NK-92 treated with Interleukin-12 subunit alpha and Interleukin-12 subunit beta, amount 100 ng/mL, for 24 hours (cell line): ENCODE results near the gene C7orf25.
A peak's percentile ranks its signal among the peaks of the same experiment; 100 is the strongest.

Experiments
- DNase-seq: peaks from one replicate; lab custom pipeline; 2025; lab: John Stamatoyannopoulos, UW

Gene C7orf25

DNA sequence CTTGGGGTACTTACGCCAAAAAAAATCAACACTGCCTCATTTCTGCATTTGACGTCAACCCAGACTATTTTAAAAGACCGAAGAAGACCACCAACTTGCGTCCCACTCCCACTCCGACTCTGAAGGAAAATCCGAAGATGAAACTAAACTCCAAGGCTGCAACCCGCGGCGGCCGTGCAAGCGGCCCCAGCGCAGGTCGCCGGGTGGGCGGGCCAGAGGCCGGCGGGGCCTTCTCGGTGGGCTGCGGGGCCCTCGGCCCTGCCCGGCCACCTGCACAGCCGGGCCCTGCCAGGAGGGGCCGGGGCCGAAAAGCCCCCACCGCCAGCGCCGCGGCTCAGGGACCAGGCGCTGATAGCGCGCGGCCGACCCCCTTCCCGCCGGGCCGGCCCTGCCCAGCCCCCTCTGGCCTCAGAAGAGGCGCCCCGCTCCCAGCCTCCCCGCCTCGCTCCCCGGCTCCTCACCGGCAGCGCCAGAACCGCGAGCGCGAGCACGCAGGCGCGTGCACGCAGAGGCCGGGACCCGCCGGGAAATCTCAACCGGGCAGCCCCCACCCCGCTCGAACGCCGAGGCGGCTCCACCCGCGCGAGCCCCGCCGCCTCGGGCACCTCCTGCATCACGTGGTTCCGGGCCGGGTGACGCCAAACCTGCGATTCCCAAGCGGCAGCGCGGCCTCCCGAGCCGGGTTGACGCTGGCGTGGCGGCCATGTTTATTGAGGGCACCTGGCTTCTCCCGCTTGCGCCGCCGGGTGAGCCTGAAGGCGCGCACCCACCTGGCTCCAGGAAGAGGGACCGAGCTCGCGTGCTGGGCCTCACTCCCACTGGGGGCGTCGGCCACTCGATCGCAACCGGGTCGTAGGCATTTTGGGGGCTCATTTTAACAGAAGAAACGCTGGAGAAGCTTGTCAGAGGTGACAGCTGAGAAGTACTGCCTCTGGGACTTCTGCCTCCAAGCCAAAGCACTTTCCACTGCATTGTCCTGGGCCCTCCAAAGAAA is at the start of gene C7orf25:
TSS of gene C7orf25 (minus strand) at position 617 of the 994 bp plus-strand sequence. CDS start 1,170 bp downstream, outside the sequence.
- DNase-seq, result peak; percentile 87

DNA sequence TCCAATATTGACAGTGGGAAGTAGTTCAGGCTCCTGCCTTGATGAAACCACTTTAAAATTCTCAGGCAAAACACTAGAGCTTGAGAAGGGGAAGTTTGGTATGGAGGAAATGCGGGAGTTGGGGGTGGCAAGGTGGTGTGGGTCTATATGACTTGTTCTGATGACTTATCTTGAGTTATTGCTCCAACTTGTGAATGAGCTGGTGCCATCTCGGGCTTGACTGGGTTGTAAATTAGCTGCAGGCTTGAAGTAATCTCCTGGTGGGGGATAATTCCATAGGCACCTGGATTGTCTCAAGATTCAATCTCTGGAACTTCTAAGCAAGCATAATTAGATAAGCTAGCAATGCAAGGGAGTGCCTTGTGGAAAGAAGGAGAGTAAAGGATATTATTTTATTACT is 49.3 kb upstream of the C7orf25 start:
- no peak for DNase-seq

- DNase-seq, result no peak
Observed at GRCh38 chr7:42960762-42961161, 48.9 kb upstream of the C7orf25 start.

- no peak for DNase-seq
Observed at GRCh38 chr7:42959549-42959948, 47.7 kb upstream of the C7orf25 start.

- no peak for DNase-seq
Observed at GRCh38 chr7:42956062-42956461, 44.2 kb upstream of the C7orf25 start.

DNA sequence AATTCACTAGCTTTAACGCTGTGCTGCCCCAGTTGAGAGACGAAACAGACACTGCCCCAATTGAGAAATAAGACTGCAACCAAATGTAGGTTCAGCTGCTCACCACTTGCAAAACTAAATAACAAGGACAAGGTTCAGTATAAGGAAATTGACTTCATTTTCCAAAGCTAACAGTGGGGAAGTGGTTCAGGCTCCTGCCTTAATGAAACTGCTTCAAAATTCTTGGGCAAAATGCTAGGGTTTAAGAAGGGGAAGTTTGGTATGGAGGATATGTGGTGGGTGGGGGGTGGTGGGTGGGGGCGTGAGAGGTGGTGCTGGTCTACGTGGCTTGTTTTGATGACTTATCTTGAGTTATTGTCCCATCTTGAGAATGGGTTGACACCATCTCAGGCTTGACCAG is 42.1 kb upstream of the C7orf25 start:
- no peak for DNase-seq

DNA sequence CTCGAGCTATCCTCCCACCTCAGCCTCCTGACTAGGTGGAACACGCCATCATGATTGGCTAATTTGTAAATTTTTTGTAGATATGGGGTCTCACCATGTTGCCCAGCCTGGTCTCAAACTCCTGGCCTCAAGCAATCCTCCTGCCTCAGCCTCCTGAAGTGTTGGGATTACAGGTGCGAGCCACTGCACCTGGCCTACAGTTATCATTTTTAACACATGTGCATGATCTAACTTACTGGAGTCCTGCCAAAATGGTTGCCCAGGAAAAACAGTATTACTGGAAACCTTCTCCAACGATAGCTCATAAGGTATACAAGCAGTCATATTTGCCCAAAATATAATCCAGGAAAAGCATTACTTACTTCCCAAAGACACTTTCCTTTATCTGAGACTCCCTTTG is 40.5 kb upstream of the C7orf25 start:
- no peak for DNase-seq

DNA sequence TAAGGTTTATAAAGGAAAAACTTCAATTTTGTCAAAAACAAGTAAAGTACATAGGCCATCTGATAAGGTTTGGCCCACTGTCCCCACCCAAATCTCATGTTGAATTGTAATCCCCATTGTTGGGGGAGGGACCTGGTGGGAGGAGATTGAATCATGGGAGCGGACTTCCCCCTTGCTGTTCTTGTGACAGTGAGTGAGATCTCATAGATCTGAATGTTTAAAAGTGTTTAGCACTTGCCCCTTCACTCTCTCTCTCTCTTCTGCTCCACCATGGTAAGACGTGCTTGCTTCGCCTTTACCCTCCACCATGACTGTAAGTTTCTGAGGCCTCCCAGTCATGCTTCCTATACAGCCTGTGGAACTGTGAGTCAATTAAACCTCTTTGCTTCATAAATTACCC is 38.5 kb upstream of the C7orf25 start:
- DNase-seq, result no peak

- no peak for DNase-seq
Observed at GRCh38 chr7:42947521-42947920, 35.7 kb upstream of the C7orf25 start.

GRCh38 chr7:42946627-42946950 is 34.7 kb upstream of the C7orf25 start:
- no peak for DNase-seq

DNA sequence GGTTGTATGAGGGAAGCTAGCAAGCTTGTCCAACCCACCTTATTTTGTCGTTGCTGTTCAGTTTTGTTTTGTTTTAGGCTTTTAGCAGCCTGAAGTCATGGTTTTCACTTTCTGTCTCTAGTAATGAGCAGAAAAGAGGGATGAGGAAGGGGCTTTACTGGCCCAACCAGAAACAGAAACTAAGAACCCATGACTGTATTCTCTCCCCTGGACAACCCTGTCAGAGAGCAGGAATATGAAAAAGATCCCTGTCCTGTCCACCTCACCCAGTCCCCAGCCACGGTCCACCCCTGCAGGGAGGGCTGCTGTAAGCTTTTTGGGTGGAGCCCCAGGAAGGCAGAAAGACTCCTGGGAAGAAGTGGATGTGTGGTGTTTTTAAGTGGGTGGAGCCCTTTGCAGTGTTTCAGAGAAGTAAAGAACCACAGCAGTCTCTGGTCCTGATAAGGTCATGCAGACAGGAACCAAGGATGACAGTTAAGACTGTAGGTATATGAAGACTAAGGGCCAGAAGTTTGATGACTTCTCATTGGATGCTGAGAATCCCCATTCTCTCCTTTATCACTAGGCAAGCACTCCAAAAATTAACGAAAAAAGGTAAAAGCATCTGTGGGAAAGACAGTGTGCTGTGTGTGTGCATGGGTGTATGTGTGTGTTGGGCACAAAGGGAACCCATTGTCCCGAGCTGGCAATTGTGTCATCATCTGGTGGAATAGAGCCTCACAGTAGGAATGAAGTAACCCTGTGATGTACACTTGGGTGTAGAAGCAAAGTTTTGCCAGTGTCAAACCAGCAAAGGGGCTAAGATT is 34.2 kb upstream of the C7orf25 start:
- DNase-seq, result no peak

DNA sequence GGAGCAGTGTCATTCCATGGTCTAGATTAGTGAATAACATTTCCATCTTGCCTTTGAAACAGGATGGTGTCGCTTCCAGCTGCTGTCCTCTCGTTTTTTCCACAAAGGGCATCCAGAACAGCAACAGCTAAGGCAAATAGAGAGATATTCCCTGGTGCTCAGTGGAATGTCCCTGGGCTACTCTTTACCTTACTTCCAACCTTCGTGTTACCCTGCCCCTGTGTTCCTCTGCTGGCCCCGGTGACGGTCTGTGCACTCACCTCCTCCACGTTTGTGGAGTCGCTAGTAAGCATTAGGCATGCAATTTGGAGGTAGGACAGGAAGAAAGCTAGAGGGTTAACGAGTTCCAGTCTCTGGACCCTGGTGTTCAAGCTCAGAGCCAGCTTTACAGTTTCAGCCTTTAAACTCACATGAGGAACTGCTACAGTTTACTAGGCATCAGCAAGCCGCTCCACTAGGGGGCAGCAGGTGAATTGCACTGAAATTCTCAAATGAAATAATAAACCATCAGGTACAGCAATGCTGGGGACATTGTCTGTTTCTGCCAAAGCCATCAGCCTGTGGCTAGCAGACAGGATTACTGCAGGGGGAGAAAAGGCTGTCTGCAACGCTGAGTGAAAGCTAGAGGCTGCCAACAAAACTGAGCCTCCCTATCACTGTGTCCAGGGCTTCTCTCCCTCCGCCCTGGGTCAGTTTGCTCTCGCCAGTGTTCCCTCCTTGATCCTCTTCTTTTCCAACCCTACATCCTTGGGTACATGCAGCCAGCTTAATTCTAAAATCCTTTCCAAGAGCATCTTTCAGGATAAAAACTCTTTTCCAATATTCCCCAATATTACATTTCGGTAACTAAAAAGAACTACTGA is 29.3 kb upstream of the C7orf25 start:
- peak; percentile 27 for DNase-seq

GRCh38 chr7:42939457-42940240 is 27.8 kb upstream of the C7orf25 start:
- DNase-seq, result no peak

DNA sequence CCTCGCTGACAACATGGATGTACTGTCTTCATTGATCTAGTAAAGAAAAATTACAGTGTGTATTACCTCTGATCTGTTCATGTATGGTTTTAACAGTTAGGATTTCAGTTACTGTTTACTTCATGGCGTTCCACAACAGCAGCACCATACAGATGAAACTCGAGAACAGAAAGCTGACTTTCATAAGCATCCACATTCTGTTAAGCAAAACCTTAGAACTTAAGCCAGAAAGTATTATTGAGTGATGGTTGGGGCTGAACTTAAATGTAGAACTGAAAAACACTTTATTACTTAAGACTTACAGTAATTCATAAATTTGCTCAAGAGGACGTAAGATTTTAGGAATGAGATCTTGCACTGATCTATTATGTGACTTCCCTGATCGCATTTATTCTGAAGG is 24.0 kb upstream of the C7orf25 start:
- DNase-seq, result no peak

DNA sequence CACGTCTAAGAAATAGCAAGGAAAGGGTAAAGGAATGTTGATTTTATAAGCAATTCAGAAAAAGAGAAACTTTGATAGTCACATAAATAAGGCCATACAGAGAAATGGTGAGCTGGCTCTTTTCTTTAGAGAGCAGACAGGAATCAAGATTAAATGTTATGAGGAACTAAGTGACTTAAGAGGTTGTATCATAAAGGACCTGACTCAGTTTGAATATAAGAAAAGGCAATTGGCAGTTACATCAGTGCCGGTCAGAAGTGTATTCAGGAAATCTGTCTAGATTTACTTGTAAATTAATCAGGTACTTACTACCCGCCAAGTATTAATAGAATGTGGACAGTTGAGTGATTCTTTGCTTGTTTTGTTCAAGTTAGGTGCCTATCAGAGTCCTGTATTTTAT is 22.4 kb upstream of the C7orf25 start:
- DNase-seq, result no peak

DNA sequence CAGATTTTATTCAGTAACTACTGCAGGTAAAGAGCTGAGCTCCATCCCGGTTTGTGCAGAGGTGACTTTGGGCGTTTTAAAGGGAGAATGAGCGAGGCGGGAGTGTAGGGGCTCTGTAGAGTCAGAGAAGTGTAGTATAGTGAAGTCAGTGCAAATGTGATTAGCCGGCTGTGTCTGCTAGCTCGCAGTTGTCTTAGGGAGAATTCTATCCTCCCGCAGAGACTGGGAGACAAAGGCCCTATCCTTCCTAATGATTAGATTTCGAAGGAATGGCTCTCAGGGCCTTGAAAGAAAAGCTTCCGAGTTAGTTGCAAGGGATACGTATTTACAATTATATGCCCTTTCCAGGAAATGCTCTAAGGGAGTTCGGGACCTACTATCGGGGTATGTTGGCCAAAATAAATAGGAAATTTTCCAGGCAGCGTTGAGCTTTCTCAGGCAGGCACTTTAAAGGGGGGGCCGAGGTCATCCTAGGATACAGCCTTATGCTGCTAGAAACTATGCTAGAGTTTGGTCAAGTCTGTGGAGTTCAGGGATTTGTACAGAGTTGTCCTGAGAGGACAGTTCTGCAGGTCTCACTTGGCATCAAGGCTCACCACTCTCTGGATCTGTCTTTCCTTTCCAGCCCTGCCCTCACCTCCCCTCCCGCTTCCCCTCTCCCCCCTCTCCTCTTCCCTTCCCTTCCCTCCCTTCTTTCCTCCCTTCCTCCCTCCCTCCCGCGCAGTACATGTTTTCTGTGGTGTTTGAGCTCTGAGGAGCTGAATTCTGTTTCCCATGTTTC is 21.1 kb upstream of the C7orf25 start:
- DNase-seq, result no peak

DNA sequence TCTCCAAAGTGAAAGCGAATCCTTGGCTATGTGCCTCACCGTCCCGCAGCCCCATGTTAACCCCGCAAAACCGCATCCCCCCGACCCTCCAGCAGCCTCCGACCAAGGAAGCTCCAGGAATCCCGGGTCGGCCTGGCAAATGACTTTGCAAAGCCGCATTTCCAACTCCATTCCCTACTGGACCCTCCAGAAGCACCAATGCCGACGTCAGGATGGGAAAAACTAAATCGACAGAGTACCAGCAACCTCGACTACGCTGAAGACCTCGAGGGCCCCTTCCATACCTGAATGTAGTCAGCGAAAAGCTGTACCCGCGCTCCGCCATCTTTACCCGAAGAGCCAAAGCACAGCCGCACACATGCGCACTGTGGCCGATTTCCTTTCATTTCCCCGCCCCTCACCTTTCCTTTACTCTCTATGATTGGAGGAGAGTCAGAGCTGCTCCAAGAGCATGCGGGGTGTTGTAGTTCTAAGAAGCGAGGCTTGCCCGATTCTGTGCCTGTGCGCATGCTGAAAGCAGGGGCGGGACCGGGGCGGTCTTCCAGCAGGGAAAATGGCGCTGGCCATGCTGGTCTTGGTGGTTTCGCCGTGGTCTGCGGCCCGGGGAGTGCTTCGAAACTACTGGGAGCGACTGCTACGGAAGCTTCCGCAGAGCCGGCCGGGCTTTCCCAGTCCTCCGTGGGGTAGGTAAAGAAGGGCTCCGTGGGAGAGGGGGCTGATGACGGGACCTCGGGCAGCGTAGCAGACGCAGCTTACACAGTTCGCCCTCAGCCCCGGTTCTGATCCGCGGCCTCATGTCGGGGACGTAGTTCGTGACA is 20.2 kb upstream of the C7orf25 start, which contains the start of the genes MRPL32 and PSMA2:
TSS of gene MRPL32 (plus strand) at position 543 of the 818 bp plus-strand sequence. CDS start at position 554, 11 bp downstream.
TSS of gene PSMA2 (minus strand) at position 341 of the 818 bp plus-strand sequence. CDS start at position 325, 16 bp downstream.
- peak; percentile 90 for DNase-seq

DNA sequence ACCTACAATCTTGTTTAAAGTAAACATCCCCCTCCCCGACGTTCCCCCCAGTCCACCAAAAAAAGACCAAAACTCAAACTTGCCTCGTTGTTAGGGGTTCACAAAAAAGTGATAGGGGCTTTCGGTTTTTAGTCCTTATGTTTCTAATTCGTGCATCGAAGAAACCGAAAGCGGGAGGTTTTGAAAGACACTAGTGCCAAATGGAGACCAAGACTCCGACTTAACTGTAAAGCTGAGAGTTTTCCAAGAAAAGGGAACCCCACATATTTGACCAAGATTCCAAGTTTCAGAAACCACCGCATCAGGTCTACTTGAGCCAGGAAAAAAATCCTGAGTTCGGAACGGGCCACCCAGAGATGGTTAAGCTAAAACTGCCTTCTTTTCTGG is 19.6 kb upstream of the C7orf25 start:
- DNase-seq, result no peak

DNA sequence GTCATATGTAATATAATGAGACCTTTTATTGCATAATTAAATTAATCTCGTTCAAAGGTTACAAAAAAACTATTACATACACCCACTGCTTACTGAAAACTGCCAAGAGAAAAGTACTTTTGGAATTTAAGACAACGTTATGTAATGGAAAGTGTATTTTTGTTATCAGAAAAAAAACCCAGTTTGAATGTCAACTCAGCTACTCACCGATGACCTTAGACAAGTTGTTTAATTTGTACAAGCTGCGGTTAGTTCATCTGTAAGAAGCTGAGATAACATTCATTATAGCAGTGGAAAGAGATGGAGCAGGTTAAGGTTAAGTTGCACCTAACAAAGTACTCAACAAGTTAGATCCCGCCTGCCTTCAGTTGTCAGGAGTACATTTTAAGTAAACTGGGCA is 19.0 kb upstream of the C7orf25 start:
- DNase-seq, result no peak
